NCI-H187 treated with DMSO at 0.1 percent for 48 hours (cell line): ENCODE results near the gene EPM2AIP1.
"Not testable (repeated sequence)": the region's sequence is repeated elsewhere in the genome, so short reads cannot be mapped to it uniquely, and the experiment has no call there.

Experiments used
- DNase-seq: peaks from one replicate; lab custom pipeline; 2025; lab: John Stamatoyannopoulos, UW

EPM2AIP1 gene

DNA sequence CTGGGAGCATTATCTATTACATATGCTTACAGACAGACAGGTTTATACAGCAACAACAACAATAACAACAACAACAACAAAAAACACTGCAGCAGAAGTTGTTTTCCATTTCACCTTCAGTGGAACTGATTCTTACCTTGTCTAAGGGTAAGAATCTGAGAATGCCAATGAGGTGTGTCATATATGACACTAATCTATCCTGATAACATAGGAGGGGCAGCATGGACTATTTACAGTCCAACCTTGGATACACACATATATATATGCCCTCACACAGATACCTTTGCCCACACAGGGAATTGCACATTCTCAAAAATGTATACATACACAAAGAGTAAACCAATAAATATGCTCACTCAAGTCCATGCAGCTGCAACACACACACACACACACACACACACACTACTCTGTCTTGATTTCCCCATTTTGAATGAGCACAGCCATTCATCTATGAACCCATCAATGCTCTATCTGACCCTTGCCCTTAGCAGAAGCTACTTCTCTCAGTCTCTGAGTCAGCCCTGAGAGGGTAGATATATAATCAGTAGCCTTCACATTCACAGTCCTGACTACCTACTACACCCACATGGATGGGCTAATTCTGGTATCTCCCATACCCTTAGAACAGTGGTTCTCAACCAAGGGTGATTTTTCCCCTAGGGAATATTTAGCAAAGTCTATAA is 38.3 kb downstream of the EPM2AIP1 start:
- no peak for DNase-seq

DNA sequence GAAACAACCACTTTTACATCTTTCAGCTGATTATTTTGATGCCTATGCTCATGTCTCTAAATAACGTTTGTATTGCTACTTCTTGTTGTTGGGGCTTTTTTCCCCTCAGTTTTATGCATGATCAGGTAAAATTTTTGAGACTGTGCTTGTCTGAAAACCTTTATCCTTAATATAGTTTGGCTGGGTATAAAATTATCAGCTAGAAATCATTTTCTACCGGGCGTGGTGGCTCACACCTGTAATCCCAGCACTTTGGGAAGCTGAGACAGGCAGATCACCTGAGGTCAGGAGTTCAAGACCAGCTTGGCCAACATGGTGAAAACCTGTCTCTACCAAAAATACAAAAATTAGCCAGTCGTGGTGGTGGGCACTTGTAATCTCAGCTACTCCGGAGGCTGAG is 45.1 kb downstream of the EPM2AIP1 start:
- not testable (repeated sequence) for DNase-seq

DNA sequence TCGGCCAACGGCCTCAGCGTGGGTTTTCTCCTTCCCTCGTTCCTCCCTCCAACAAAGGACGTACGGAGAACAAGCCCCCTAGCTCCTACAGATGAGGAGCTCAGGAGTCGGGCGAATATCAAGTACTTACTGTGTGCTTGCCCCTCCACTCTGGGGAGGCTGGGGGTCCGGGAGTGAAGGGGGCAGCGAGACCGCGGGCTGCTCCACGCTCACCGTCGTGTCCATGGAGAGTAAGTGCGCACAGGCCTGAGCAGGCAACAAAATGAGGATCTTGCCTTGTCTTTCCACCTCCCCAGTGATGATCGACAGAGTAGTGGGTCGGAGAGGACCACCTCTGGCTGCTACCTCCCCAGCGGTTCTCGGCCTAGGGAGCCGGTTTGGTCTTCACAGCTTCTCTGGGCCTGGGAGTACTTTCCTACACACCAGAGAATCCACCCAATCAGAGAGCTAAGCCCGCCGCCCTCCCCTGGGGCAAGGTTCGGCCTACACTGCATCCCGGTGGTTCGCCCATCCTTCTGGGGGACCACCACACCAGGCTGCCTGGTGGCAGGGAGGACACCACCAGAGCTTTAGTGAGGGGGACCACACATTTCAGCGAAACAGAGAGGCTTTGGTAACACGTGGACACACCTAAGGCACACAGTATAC is 47.5 kb downstream of the EPM2AIP1 start:
- DNase-seq, result no peak

DNA sequence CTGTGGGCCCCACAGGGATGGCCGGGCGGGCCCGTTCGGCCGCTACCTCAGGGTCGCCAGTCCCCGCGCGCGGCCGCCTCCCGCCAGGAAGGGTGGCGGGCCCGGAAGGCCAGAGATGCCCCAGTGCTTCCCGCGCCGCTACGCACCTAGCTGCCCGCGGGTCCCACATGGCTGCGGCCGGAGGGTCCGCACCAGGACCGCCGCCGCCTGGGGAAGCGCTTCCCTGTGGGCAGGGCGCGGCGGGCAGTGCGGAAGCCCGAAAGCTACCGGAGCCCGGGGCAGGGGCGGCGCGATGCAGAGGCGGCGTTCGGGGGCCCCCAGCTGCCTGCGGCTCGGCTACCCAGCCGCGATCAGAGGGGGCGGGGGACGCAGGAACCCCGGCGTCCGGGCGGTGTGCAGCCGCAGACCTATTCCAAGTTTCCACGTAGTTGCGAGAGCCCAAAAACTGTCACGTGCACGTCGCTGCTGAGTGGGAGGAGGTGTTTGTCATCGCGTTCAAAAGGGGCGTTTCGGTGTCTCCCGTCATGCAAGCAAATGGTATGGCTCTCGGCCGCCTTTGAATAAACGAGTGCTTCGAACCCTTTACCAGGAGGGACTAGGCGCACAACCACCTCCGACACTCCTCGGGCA is 48.2 kb downstream of the EPM2AIP1 start, which contains the start of gene TRANK1:
Gene TRANK1, minus strand, starts transcription at position 414 of the 630 bp plus-strand sequence. Its CDS starts 245 bp downstream, at position 169.
- DNase-seq, result no peak

DNA sequence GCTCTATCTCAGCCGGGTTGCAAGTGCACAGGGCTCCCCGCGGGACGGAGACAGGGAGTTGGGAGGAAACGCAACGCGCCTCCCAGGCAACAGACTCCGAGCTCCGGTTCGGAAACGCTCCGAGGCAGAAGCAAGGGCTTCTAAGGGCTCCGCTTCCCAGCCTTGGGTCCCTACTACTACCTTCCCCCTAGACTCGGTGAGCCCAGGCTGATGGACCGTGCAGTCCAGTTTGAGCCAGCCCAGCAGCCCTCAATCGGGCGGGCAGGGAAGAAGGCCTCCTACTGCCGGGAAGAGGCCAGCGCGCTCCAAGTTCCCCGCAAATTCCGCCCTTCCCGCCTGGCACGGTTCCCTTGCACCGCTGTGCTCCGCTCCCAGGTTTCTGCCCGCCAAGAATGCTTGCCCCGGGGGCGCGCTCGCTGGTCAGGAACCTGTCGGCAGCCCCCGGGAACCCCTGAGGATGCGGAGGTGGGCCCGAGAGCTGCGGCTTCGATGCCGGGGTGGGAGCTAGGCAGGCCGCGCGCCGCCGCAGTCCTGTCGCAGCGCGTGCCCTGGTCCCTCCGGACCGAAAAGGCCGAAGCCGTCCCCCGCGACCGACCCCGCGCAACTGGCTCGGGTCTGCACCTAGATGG is 48.8 kb downstream of the EPM2AIP1 start:
- no peak for DNase-seq

DNA sequence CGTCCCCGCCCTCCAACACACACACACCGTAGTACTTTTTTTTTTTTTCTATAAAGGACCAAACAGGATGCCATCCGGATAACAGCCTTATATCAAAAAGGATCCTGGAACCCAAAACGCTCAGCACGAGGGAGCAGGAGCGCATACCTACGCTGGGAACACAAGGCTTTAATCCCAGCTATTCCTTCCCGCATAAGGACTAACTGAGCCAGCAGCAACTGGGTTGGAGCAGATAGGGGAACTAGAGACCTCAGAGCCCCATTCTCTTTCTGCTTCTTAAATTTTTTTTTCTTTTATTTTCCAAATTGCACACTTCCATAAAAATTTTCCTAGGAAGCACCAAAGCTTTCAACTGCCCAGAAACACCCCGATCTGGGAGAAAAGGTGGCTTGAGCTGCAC is 49.3 kb downstream of the EPM2AIP1 start:
- no peak for DNase-seq

DNA sequence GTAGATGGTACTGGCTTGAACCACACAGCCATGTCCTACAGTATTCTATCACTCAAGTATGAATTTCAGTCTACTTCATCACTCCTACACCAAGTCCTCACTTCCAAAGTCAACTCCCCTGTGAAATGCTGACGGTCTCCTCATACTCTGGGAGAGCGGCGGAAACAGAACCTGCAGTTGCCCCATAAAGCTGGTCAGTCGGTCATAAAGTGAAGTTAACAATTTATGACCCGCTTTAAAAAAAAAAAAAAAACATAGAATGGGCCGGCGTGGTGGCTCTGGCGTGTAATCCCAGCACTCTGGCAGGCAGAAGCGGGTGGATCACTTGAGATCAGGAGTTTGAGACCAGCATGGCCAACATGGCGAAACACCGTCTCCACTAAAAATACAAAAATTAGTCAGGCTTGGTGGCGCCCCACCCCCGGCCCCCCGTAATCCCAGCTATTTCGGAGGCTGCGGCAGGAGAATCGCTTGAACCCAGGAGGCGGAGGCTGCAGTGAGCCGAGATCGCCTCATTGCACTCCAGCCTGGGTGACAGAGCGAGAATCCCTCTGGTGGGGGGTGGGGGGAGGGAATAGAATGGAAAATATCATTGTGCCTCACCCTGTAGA is 50.2 kb downstream of the EPM2AIP1 start:
- DNase-seq, result no peak

DNA sequence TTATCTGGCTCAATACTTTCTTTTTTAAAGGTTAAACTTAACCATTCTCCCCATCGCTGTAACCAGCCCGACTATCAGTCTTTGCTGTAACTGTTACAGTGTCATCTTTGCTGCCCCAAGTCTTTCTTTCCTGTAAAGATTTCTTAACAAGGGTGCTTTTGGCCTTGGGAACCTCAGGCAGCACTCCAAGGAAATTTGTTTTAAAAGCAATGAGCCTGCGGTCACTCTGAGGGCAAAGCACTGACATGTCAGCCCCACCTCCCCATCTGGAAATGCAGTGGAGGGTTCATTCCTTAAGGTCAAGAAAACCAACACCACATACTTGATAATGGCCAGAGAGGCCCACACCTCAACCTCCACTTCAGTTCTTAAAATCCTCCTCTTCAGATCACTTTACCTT is 51.3 kb downstream of the EPM2AIP1 start:
- no peak for DNase-seq

DNA sequence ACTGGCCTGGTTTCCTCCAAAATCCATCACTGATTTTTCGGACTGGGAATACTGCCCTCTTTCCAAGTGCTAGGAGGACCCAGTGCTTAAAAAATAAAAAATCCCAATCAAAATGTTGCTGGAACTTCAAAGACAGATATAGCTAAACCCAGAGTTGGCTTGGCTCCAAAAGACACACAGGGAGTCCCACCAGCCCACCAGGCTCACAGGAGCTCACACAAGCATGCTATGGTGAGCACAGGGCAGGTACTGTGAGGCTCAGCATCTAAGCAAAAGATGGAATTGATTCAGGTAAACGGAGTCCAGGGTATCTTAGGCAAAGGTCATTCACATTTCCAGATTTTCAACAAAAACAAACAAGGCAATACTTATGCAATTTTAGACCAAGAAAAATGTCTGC is 51.8 kb downstream of the EPM2AIP1 start:
- no peak for DNase-seq

DNA sequence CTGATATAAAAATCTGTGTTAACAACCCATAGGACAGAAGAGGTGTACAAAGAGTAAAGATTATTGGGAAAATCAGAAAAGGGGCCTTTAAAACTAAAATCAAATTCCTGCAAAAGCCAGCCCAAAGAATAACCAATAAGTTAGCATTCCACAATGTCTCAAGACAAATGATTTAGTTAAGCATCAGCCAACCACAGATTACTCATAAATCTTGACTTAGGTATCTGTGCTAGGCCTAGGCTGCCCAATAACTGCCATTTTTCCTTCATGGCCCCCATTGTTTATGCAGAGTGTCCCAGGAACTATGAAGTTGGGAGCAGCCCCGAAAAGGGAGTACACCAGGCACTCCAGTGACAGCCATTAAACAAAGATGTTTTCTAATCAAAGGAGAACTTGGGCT is 55.4 kb downstream of the EPM2AIP1 start:
- DNase-seq, result no peak
